C1 segment of cervical spinal cord (tissue), 14 donors: ENCODE results near the gene LRMDA.

Experiments
- DNase-seq, 14 donors: peaks; one replicate each; lab custom pipeline; 2025; lab: John Stamatoyannopoulos, UW

LRMDA gene

DNA sequence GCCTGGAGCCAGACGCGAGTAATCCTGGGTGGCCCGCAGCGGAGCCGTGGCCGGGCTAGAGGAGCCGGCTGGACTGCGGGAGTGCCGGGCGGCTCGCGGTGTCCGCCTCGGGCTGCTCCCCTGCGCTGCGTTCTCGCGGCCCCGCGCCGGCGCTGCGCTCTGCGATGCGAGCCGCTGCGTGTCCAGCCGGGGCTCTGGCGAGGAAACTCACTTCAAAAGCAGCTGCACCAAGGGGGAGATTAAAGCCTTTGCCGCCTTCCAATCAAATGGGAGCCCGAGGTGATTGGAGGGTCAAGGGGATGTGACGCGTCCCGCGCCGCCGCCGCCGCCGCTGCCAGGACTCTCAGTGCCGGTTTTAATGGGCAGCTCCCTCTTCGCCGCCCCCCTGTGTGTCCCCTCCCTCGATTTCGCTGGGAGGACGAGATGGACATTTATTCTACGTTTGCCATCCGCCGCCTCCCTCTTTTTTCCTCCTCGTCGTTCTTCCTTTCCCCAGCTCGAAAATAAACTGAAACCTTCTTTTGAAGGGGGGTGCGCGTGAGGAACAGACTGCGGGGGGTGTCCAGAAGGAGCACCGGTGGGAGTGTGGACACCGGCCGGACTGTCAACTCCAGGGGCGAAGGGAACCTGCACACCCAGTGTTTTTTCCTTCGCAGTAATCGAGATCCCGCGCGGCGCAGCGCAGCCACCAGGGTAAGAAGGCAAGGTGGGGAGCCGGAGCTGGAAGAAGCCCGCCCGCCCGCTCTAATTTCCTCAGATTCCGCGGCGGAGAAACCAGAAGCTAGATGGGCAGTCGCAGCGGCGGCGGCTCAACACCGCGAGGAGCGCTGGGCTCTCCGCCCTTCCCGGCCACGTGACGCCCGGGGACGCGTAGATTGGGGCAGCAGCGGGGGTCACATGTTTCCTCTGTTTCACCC, 29.6 kb upstream of the LRMDA start, which contains the start of gene ZNF503:
TSS of gene ZNF503 (minus strand) at position 196 of the 917 bp plus-strand sequence. CDS start 345 bp downstream, outside the sequence.
- DNase-seq: peak; percentile 60 to 95 (median 91)

DNA sequence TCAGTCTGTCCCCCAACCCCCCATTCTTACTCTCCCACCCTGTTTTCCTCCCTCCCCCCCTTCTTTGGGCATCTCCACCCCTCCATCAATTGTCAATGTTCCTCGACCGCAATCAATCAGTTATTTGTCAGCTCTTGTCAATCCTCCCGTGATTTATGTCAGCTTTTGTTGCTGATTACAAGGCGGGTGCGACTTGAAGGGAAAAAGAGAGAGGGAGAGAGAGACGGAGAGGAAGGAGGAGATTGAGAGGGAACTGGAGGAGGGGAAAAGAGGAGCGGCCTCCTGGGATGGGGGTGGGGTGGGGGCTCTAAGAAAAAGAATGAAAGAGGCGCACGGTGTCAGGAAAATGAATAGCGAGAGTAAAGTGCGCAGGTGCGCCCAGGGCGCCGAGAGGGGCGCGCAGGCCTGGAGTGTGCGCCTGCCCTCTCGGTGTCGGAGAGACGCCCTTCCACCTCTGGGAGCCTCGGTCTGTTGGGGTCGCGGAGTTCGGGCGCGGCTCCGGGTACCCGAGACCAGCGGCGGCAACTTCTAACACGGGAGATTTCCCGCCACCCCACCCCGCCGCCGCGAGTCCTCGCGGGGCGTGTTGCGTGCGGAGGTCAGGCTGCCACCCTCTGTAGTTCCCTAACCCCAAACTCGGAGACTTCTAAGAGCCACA, 28.8 kb upstream of the LRMDA start:
- DNase-seq: peak in 6 of 14 donors; percentile 54 to 79 (median 63)

DNA sequence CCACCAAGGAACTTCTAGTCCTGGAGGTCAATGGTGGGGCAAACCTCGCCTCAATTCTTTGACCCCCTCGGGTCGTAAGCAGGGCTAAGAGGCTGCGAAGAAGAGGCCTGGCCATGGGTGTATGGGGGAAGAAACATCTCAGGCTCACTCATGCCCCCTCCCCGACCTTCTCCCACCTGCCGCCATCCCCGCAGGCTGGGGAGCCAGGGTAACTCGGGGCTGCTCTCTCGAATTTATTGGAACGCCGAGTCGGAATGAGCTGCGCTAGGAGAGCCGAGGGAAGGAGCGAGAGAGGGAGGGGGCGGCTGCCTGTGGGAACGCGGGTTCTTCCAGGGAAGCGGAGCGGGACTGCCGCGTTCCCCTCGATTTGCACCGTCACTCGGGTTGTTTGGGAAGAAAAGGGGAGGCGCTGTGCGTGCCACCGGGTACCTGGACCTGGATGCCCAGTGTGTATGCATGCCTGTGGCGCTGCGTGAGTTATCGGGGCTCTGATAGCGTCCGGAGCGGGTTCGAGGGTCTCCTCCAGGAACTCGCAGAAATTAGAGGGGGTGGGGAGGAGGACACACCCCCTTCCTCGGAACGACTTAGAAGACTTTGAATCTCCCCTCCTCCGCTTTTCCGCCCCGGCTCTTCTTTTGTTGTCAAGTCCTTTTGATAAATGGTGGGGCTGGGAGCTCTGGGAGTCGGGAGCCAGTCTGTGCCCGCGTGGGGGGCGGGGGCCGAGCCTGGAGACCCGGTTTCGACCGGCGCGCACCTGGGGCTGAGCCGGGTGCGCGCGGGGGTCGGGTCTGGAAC, 28.1 kb upstream of the LRMDA start:
- peak in 8 of 14 donors; percentile 31 to 70 (median 54) for DNase-seq

DNA sequence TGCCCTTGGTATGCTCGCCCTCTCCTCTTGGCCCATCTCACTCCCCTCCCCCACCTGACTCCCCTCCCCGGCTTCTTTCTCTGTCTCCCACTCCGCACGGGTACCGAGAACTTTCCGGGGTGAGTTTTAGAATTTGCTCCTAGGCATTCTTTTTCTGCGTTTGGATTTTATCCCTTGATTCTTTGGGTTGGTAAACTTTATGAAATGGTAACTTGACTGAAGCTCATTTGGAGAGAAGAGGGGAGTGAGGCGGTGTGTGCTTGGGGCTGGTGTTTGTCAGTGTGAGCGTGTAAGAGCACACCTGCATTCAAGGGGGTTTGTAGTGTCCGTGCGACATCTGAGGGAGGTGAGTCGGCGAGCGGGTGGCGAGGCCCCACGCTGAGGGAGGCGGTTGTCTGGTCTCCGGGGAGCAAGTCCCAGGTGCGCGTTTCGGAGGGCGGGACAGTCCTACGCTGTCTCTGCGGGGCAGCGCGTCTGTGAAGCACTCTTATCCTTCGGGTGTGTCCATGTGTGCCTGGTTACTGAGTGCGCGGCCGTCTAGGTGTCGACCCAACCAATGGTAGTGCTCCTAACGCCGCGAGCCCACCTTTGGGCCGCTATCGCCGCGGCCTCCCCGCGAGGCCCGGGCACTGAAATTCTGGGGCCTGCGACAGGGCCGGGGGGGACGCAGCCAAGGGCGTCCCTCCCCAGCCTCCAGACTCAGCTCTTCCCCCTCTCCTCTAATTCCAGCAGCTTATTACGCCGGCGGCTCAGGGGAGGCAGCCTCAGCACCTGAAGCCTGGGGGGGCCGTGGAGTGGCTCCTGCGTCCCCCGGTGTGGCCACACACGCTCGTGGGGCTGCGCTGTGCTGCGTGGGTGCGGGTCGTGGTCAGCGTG, 27.2 kb upstream of the LRMDA start:
- peak in 3 of 14 donors; percentile 38 to 49 (median 45) for DNase-seq

DNA sequence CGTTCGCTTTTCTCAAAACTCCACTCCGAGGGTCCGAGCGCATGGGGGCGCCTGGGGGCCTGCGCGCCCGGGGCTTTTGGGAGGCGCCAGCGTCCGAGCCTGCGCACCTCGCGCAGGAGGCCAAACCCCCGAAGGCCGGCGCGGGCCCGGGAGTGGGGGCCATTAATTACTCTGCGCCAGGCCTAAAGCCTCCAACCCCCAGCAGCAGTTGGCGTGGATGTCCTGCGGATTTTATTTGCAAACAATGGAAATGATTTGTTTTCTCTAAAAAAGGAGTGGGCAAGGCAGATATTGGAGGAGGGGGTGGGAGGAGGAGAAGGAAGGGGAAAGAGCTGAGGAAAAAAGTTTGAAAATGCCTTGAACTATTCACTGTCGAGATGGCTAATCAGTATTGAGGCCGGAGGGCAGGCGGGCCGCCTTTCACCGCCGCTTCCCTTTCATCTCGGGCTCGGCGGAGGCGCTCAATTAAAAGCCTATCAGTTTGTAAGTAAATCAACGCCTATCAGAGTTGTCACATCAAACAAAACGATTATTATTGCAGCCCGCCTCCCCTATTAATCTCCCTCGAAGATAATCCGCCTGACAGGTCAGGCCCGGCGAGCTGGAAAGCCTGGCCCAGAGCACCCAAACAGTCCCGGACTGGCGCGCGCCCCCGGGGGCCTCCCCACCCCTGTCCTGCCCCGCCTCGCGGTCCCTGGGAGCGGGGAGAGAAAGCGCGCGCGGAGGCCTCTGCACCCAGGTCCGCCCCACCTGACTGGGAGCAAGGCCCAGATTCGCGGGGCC, 26.4 kb upstream of the LRMDA start:
- DNase-seq: peak in 3 of 14 donors; percentile 45 to 51 (median 51)

DNA sequence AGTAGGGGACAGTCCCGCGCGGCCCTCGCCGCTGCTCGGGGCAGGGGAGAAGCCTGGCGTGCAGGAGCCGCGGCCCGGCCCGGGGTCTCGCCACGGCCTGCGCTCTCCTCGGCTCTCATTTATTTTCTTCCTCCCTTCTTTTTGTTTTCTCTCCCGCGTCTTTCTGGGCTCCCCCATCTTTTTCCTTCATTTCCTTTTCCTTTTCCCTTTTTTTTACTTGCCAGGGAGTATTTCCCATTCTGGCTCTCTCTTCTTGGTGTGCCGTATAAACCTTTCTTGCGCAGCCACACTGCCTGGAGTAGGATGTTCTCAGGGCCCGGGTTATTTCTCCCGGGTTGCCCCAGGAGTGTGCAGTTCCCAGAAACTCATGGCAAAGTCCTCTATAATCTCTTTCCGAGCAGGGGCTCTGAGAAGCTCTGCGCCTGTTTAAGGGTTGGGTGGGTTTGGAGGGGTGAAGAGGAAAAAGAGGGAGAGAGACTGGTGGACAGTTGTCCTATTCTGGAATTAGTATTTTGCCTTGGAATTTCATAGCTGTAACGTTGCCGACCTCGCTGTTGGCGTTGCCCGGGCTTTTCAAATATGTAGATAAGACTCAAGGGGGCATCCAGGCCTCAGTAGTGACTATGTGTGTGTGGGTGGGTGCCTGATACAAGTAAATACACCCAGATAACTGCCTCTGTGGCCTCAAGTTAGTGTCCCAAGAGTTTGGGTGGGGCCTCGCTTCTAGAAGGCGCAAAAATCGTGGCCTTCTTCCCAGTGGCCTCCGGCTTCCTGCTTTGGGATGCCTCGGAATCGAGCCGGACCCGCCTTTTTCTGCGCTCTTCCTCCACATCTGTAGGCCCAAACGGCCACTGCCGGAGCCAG, 25.6 kb upstream of the LRMDA start:
- no peak for DNase-seq

DNA sequence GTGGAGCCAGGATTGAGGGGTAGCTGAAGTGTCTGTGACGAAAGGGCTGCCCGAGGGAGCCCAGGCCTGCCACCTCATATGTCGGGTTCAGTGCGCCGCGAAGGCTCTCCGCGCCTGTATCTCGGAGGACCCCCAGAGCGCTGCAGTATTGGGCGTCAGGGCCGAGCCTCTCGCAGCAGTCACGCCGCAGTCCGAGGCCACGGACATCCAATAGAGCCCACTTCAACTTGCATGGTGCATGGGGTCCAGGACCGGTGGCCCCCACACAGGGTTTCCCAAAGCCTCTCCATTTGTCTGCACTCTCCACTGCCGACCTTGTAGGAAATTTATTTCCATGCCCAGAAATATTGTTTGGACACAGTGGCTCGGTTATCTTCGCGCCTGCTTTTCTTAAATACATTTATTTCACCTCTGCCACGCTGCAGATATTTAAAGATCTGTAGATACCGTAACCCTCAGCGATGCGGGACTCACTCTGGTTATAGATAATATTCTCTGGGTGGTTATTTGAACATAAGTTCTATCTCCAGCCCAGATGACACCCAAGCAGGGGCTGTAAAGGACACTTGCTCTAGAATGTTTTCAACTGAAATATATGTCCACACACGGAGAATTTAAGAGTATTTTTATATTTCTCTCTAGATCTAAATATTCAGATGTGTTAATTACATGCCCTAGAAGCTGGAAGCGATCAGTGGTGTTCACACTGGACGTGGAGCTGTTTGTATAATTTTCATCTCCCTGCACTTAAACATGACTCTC, 24.8 kb upstream of the LRMDA start:
- DNase-seq: no peak

DNA sequence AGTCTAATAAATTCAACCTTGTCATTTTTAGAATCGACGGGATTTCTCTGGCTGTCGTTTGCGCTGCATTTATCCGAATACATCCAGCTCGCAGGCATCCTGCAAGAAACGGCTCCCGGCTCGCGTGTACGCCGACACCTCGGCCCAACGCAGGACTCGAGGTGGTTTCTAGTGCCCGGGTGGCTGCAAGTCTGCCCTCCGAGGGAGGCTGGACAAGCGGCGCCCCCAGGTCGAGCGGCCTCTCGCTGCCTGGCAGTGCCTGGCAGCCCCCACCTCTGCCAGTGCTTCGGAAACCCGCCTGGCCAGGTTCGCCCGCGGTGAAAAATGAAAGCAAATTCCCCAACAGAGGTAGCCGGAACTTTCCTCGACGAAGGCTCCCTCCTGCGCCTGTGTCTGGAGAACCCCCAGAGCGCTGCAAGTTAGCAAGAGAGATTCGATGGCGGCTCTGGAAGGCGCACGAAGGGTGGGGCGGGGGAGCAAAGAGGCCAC, 24.2 kb upstream of the LRMDA start:
- peak in 2 of 14 donors; percentile 26 to 39 for DNase-seq

DNA sequence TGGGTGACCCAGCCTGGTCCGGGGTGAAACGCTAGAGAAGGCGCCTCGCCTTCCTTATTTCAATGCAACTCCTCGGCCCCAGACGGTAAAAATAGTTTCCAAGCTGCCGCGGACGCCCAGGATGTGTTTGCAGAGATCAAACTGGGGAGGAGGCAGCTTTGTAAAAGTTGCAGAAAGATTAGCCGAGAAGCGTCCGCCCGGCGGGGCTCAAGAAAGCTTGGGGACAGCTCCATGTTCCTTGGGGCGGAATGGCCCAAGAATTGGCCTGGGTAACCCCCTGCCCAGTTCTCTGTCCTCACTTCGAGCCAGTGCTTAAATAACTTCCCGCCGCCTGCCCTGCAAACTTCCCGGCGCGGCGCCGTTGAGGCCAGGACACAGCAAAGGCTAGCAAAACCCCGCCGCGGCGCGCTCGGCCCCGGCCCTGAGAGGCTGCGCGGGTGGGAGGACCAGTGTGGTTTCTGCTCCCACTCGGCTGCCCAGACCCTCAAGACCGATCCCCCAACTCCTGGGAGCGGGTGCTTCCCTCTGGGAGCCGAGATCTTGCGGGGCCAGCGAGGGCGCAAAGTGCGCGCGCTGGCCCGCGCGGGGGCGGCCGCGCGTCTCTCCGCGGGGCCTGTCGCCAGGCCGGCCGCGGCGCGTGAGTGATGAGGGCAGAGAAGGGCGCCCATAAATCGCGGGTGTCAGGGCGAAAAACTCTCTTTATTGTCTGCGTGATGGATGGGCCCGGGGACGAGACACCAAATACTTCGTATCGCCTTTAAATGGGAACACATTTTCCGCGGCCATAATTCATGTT, 23.5 kb upstream of the LRMDA start:
- DNase-seq: peak in 5 of 14 donors; percentile 16 to 56 (median 41)

DNA sequence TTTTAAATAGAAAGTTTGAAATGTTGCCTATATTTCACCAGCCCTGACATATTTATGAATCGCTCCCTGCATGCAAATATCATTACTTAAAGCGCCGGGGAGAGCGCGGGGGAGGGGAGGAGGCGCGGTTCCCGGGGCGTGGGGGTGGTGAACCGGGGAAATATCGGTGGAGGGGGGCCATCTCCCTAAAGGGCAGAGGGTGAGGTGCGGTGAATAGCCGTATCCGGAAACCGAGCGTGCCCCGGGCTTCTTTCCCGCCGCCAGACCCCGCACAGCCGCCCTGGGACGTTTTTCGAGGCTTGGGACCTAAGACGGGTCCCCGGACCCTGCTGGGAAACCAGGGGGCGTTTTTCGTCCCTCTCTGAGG, 22.9 kb upstream of the LRMDA start:
- peak in 2 of 14 donors; percentile 28 to 36 for DNase-seq

DNA sequence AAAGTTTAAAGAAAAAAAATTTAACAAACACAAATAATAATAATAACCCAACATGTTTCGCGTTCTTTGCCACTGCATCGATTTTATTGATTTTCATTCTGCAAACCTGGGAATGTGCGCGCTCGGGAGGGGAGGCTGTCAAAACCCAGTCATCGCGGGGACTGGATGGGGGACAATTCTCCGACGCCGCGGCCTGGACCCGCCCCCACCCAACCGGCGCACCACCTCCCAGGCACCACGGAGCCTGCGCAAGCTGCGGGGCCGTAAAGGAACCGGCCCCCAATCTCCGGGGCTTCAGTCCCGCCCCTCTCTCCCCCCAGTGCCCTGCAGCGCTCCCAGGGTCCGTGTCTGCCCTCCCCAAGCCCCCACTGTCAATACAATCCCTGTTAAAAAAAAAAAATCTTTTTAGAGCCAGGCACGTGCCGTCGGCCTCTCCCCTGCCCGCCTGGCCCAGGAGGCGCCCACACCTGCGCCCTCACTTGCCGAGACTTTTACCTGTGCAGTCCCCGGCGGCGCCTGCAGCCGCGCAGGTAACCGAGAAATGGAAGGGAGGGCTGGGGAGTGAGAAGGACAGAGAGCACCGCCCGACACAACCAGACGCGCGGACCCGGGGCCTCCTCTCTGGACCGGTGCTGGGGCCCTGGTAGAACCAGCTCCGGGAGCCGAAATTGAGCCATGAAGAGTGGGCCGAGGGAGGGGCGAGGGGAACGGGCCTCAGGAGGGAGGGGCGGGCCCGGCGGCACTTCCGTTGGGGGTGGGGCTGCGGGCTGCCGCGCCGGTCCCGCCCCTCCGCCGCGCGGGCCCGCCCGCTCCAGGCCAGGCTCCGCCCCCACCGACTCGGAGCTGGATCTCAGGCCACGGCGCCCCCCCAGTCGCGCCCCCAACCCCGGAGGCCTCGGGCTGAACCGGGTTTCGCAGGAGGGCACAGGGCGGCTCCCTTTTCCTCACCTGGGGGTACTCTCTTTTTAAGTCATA, 22.2 kb upstream of the LRMDA start:
- DNase-seq: peak in 10 of 14 donors; percentile 22 to 70 (median 43)

DNA sequence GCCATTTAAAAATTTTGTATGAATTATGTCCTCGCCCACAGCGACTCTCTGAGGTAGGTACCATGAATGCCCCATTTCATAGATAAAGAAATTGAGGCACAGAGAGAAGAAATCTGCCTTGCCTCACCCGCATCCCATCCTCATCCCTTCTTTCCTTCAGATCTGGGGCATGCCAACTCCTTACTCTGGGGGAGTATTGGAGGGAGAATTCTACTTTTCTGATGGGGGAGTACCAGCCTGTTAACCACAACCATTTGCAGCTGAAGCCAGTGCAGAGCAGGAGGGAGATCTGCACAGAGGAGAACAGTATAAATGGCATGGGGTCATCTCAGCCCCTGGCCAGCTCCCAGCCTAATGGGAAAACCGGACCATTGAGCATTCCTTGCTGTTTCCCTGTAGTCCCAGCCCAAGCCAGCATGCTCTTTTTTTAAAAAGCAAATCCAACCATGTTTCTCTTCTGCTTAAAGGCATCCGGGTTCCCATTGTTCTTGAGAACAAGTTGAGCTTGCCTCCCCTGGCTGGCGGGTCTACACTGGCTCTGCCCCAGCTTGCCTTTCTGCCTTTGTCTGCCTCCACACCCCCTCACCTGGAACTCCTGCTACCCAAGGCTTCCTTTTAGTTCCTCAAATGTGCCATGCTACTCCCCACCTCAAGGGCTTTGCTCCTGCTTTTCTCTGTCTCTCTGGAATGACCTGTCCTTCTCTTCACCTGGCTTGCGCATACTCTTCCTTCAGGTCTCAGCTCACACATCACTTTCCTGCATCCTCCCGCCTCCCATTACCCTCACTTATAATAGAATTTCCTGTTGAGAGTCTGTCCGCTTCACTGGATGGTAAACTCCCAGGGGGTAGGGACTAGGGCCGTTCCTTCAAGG, 21.1 kb upstream of the LRMDA start:
- DNase-seq: no peak

DNA sequence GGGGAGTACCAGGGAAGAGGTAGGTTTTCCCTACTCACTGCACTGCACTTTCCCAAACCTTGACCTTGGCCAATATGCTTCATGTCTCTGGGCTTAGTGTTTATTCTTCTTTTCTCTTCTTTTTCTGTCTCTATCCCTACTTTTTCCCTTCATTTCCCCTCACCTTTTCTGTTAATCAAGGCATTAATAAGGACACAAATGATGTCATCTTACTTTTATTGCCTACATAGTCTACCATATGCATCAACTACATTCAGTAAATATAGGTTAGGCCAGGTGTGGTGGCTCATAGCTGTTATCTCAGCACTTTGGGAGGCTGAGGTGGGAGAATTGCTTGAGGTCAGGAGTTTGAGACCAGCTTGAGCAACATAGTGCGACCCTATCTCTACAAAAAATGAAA, 16.9 kb upstream of the LRMDA start:
- DNase-seq: no peak

DNA sequence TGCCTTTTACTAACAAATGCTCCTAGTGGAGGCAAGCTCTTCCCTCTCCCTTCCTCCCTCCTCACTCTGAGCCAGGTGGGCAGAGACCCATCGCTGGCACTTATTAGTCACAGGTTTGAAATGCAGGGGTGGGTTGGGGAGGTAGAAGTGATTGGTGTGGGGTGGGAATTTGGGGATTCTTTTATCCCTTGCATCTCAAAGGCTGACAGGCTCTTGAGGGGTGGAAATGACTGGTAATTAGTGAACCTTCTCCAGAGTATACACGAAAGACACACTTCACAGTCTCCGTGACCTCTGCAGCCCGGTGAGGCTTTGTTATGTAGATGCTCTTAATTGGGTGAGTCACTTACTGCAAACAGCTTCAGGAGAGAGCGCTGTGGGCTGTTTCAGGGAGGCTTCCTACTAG, 13.9 kb upstream of the LRMDA start:
- DNase-seq: no peak

DNA sequence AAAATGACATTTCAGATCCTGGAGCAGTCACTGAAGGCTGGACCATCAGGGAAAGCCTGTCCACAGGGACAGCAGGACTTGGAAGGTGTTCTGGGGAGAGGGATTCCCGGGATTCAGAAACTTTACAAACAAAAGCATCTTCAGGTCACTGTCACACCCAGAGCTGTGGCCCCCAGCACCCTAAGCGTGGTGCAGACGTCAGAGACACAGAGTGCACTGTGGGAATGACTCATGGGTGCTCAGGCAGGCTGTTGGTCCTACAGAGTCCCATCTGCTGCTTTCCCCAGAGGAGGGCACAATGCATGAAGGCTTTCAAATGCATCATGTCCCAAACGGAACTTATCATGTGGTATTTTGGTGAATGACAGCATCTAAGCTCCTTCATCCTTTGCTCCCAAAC, 13.1 kb upstream of the LRMDA start:
- DNase-seq: no peak
